Embryonic facial prominence (tissue), 1 donor: ENCODE results near the gene SIL1.

Experiments
- DNase-seq: peaks from one replicate; pipeline ENCODE4 v3.0.0-alpha.2; 2016; ENCODE audit errors: extremely low spot score

SIL1 gene

DNA sequence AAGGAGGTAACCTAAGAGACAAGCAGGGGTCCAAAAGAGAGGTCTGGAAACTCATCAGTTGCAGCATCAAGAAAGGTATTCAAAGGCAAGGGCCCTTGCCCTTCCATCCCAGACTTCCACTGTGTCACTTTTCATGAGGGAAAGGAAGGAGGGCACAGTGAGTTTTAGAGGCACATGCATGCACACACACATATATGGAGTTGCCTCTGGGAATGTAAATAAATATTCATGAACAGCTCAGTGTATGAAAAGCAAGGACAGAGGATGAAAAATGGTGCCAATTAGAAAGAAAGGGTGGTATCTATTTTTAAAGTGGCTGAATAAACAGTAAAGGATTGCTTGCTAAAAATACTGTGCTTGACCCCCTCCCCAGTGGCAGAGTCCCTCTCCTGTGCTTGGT lies 217.7 kb downstream of the SIL1 start:
- no peak for DNase-seq

DNA sequence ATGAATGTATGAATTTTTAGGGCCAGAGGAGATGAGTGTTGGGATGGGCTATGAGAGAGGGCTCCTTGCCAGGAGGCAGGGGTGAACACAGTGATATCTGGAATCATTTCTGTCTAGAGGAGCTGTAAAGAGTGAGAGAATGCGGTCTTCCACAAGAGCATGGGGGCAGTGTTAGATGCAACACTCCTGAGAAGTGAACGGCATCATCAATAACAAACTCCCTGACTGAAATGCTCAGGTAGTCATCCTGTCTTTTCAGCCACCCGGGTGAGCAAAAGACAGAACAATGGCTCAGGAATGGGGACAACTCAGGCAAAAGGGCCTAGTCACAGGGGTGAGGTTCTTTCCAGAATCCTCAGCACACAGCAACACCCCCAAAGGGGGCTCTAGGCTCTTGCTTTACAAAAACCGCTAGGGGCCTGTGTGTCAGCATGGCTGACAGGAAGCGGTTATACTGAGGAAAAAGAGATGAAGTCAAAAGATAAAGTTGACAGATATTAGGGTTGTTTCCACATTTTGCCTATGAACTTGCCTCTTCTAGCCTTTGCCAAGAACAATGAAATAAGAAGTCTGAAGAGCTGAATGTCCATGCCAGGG lies 218.4 kb downstream of the SIL1 start:
- no peak for DNase-seq

- DNase-seq: no peak
Observed at GRCh38 chr5:138978581-138978980, 219.6 kb downstream of the SIL1 start.

DNA sequence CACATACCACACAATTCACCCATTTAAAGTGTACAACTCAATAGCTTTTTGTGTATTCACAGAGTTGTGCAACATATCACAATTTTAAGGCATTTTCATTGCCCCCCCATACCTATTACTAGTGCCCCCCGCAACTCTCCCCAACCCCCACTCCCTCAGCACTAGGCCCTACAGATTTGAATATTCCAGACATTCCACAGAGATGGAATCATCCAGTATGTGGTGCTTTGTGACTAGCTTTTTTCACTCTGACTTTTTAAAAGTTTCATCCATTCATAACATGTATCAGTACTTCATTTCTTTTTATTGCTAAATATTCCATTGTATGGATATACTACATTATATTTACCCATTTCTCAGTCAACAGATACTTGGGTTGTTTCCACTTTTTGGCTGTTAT lies 220.1 kb downstream of the SIL1 start:
- DNase-seq: no peak

- no peak for DNase-seq
Observed at GRCh38 chr5:138975098-138975847, 222.9 kb downstream of the SIL1 start.

- DNase-seq: no peak
Observed at GRCh38 chr5:138974227-138975063, 223.7 kb downstream of the SIL1 start.

DNA sequence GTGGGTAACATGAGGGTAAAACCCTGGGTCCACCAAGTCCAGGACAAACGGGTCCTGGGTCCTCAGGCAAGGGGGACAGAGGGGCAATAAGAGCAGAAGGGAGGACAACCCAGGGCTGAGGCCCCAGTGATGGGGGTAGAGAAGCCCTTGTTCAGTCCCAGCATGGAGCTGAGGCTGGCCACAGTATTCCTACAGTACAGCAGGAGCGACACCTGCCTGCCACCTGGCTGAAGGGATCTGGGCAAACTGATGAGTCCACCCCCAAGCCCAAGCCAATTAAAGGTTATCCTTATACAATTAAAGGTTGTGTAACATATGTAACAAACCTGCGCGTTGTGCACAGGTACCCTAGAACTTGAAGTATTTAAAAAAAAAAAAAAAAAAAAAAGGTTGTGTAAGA lies 225.3 kb downstream of the SIL1 start:
- DNase-seq: no peak

DNA sequence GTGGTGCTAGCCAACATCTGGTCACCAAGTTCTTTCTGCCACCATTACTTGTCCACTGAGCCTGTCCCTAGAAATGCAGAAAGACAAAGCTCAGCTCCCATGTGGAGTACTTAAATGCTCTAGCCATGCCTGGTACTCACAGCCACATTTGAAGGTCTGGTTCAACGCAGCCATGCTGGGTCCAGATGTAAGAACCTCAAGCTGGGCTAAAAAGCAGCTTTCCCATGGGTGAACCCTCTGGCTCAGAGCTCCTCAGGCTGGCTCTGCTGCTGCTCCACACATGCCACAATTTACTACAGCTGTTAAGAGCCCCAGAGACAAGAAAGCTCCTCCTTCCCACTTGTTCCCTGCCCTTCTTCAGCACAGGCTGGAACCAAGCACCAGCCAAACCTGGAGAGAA lies 225.9 kb downstream of the SIL1 start:
- DNase-seq: no peak

- DNase-seq: no peak
Observed at GRCh38 chr5:138969323-138970002, 228.7 kb downstream of the SIL1 start.

DNA sequence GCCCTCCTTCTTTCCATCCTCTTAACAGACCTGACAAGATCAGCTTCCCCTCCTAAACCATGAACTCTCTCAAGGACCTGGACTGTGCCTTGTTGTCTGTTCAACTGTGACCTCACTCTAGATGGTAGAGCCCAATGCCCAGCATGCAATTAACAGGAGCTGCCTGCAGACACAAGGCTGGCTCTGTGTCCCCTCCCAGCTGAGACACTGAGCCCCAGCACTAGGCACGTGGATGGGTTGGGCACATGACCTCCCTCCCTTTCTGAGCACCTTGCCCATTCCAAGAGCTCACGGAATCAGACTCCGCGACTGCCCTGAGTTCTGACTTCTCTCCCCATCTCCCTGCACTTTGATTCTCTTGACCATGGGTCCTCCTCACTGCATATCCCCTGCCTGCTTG lies 229.6 kb downstream of the SIL1 start:
- no peak for DNase-seq

DNA sequence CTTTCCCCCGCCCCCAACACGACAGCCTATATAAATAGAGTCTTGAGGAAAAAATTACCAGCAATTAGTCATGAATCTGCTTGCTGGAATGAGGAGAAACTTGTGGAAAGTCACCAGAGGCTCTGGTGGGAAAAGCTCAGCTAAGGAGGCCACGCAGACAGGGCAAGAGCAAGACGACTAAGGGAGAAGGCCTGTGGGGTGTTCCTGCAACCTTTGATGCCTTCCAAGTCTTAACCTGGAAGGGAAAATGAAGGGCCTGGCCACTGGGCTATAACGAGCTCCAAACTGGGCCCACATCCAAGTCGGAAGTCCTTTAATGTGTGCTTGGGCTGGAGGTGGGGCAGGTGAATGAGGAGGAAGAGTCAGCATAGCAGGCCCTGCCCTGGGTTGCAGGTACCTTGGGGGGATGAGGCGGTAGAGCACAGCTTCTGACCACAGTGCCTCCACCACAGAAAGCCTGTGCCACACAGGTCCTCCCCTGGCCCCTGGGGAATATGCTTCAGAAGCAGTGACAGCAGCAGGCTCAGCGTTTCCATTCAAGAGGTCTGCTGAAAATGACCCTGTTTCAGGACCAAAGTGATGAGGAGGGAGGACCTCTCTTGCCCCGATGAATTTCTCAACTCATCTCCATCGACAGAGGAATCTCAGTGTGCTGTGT lies 230.2 kb downstream of the SIL1 start:
- DNase-seq: no peak

DNA sequence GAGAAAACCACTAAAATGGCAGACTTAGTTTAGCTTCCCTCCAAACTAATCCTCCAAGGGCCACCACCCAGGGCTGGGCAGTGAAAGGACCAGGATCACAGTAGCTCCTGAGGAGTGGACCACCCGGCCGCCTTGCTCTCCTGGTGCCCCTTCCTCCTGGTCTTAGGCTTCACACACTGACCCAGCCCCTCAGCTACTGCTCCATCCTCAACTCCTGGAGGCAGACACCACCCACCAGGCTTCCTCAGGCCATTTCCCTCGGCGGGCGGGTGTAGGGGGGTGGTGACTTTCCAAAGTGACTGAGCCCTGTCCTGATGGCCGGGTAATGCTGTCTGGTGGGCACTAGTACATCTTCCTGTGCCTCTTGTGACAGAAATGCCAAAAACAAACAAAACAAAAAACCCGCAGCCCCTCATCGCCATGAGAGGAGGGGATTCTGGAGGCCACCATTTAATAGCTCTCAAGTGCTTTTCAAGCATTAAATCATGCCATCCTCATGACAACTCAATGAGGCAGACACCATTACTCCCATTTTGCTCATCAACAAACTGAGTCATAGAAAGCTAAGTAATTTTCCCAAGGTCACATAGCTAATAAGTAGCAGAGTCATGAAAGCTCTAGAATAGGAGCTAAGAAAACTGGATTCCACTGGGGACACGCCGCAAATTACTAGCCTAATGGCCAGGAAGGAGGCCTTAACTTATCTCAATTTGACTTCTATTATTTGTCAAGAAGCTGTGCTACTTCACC lies 231.8 kb downstream of the SIL1 start:
- no peak for DNase-seq

DNA sequence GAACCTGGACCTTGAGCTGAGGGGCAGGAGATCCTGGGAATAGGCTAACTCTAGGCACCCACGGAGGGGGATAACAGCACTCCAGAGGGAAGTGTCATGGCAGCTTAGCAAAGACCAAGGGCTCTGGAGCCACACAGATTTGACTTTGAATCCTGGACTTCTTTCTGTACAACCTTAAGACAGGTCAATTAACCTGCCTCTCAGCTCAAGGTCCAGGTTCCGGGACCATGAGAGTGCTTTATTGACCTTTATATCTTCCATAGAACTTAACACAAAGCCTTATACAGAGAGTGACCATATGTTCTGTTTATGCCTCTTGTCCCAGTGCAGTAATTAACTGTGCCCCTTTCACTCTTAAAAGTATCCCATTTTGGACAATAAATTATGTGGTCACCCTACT lies 232.5 kb downstream of the SIL1 start:
- no peak for DNase-seq

DNA sequence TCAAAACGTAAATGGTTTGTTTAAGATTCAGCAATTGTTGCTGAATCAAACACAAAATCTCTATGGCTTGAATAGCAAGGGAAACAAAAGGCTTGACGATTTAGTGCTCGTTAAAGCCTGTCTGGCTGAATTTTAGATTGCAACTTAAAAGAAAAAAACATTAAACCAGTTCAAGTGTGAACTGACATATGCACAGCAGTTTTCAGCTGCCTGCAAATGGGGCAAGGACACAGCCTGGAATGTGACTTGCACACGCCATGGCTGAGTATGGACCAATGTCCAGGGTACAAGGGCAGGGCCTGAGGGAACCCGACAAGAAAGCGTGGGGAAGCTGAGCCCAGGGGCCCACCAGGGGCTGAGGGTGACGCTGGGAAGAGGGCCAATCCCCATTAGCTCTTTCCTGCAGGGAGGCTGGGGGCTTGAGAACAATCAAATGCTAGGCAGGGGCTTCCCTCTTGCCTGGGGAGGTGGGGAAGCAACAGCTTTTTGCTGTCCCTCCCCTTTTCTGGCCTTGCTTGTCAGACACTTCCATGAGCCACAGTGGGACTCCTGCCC lies 233.4 kb downstream of the SIL1 start:
- DNase-seq: no peak

- DNase-seq: no peak
Observed at GRCh38 chr5:138963763-138964371, 234.3 kb downstream of the SIL1 start.

DNA sequence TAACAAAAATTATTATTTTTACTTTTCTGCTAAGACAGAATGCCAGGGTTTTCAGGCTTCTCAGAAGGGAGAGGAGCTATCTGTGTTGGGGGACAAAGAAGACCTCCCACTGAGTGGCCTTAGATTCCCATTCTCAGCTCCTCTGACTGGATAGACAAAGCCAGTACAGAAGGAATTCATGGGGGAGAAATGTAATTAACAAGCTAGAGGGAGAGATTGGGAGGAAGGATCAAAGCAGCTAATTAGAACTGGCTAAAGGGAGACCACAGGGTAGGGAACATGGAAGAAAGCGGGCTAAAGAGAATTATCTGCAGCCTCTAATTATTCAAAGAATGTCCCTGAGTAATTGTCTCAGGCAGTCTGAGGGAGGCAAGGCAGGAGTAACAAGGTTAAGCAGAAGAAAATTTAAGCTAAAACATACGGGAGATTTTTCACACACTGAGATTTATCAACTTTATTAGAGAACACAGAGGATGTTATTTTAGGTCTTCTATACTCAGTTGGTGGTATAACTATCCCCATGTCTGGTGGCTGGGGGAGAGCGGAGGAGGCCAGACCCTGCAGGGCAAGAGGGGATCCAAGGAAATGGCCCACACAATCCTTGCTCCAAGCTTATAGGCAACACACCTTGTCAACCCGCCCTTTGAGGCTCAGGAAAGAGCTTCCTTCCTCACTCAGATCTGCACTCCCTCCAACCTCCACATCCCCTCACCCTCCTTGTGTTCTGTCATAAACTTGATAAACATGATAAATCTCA lies 235.4 kb downstream of the SIL1 start:
- DNase-seq: no peak

- DNase-seq: no peak
Observed at GRCh38 chr5:138961729-138962128, 236.4 kb downstream of the SIL1 start.

DNA sequence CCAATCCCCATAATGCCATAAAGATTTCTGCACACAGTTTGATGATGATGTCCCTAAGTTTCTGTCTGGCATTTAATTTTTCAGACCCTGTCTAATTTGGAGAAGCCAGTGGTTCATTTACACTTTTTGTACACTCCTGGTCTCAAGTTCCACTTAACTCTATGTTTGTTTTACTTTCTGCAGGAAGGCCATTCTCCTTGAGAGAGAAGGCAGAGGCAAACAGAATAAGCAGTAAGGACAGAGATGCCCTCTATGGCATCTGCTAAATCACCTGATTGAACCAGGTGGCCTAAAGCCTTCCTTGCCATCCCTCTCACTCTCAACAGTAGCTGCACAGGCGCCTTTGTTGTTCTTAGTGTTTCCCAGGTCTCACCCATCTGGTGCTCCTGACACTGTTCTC lies 236.9 kb downstream of the SIL1 start:
- DNase-seq: no peak

- no peak for DNase-seq
Observed at GRCh38 chr5:138960145-138960692, 237.9 kb downstream of the SIL1 start.
